Measurements from ENCODE around the gene CD248. TPM values are rescaled to one million over a fixed set of nuclear protein-coding genes. Genes with fewer than 3 reads are reported as not detected.
A peak's percentile ranks its signal among the peaks of the same experiment; 100 is the strongest.
"Not testable (repeated sequence)": the region's sequence is repeated elsewhere in the genome, so short reads cannot be mapped to it uniquely, and the experiment has no call there.

Gene CD248
- total RNA-seq, 1 experiment from 2014 or later: 629 TPM

- H3K4me3 ChIP-seq: no peak overlapping the region
- peaks cover 89% of the 10 kb centered on the region for H3K4me1 ChIP-seq (replicated peaks)
- no peaks in the 10 kb centered on the region for H3K27me3 ChIP-seq (replicated peaks)
- H3K36me3 ChIP-seq: peaks cover 30% of the 10 kb centered on the region
- DNase-seq (ENCODE audit: low read depth in 1 of 2, low spot score in 2 of 2): peak; percentile 99 to 100
- H3K27ac ChIP-seq: peak overlapping the region; percentile 94
- H3K9me3 ChIP-seq (replicated peaks): no peaks in the 10 kb centered on the region
Measured at GRCh38 chr11:66328302-66329144, 11.7 kb upstream of the CD248 start.

DNA sequence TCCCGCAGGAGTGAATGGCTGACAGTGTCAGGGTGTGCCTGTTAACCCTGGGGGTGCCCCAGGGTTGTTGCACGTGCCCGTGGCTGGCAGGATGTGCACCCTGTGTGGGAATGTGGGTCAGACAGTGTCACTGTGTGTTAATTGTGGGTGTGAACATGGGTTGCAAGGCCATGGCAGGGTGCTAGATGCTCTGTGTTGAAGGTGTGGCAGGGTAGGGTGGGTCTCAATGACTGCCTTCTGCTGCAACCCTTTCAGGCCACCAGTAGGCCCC lies 11.1 kb upstream of the CD248 start:
- no peaks in the 10 kb centered on the region for H3K9me3 ChIP-seq (replicated peaks)
- peaks cover 24% of the 10 kb centered on the region for H3K36me3 ChIP-seq
- H3K27ac ChIP-seq: peak overlapping the region; percentile 94
- H3K27me3 ChIP-seq (replicated peaks): no peaks in the 10 kb centered on the region
- peak in 1 of 2 experiments; percentile 96 for DNase-seq (ENCODE audit: low read depth in 1 of 2, low spot score in 2 of 2)
- peaks cover 92% of the 10 kb centered on the region for H3K4me1 ChIP-seq (replicated peaks)
- no peak overlapping the region for H3K4me3 ChIP-seq

DNA sequence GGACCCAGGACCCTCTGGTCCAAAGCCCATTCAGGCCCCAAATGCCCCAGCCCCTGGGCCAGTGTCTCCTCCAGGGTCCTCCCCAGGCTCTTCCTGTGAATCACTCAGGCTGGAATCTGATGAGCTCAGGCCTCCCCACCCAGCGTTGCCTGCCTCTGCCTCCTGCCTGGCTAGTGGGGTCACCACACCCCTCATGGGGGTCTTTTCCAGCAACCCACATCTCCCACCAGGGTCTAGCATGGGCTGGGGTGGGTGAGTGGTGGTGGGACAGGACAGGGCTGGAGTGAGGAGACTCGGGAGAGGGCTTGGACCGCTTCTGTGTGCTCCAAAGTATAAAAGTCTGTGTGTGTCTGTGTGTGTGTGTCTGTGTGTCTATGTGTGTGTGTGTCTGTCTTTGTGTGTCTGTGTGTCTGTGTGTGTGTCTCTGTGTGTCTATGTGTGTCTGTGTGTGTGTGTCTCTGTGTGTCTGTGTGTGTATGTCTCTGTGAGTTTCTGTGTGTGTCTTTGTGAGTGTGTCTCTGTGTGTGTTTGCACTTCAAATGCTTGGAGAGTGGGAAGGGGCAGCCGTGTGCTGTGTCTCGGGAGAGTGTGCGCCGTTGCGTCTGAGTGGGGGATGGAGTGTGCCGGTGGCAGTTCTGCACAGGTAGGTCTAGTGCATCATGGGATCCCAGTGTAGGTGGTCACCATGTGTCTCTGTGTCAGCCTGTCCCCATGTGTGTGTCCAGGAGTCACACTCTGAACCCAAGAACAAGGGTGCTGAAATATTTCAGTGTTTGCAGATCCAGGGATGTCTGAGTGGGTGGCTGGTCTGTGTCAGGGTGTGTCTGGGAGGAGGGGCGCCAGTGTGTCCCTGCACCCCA lies 10.6 kb upstream of the CD248 start:
- Histone ChIP-seq H3K9me3 (replicated peaks) (no peaks in the 10 kb centered on the region), H3K4me3 (no peak overlapping the region), H3K4me1 (replicated peaks) (peaks cover 91% of the 10 kb centered on the region), H3K36me3 (peaks cover 18% of the 10 kb centered on the region), H3K27me3 (replicated peaks) (no peaks in the 10 kb centered on the region), H3K27ac (peak overlapping the region; percentile 94)
- DNase-seq (ENCODE audit: low read depth in 1 of 2, low spot score in 2 of 2): peak; percentile 95 to 99

DNA sequence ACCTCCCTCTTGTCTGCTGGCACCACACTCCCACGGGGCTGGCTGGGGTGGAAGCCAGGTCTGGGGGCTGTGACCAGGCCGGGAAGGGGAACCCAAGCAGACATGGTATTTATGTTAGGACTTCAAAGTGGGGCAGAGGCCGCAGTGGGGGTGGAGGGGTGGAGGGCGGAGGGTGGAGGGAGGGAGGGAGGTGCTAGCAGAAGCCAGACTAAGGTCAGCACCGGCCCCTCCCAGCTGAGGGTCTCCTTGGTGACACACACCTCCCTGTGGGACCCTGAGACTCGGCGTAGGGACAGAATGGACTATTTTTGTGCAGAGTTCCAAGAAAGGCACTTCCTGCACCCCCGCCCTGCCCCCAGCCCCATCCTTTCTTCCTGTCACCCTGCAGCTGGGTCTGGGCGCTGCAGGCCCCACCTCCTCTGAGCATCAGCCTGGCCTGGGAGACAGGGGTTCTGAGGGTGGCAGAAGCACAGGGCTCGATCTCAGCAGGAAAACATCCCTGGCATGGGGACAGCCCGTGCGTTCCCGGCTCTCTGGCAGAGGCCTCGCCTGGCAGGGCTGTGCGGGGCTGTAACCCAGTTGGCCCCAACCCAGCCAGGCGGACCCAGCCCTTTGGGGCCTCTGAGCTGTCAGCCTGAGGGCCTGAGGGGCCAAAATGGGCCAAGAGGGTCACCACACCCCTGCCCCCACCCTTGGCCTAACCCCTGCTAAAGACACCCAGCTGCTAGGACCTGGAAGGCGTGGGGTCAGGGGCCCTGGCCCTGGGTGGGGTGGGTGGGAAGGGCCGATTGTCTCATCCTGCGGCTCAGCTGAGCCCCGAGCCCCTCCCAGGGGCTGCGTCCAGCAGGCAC lies 9.6 kb upstream of the CD248 start:
- H3K36me3 ChIP-seq: peaks cover 9% of the 10 kb centered on the region
- H3K27ac ChIP-seq: peak overlapping the region; percentile 94
- H3K4me1 ChIP-seq (replicated peaks): peaks cover 82% of the 10 kb centered on the region
- H3K27me3 ChIP-seq (replicated peaks): no peaks in the 10 kb centered on the region
- no peak overlapping the region for H3K4me3 ChIP-seq
- peak; percentile 100 for DNase-seq (ENCODE audit: low read depth in 1 of 2, low spot score in 2 of 2)
- no peaks in the 10 kb centered on the region for H3K9me3 ChIP-seq (replicated peaks)

DNA sequence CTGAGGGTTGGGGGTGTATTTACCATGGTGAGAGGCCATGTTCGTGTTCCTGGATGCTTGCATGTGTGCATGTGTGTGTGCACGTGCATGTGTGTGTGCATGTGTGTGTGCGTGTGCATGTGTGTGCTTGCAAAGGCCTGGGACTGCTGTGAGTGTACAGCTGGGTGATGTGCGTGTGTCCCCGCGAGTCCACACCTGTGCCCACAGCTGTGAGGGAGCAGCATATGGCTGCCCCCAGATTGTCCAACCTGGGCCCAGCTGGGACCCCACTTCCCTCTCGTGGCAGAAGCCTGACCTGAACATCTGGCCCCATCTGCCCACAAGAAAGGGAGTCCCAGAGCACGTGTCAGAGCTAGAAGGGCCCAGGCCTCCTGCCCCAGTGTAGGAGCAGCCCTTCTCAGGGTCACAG lies 8.4 kb upstream of the CD248 start:
- Histone ChIP-seq H3K27ac (peak overlapping the region; percentile 75), H3K4me3 (no peak overlapping the region), H3K36me3 (no peaks in the 10 kb centered on the region), H3K4me1 (replicated peaks) (peaks cover 70% of the 10 kb centered on the region), H3K27me3 (replicated peaks) (no peaks in the 10 kb centered on the region), H3K9me3 (replicated peaks) (no peaks in the 10 kb centered on the region)
- DNase-seq (ENCODE audit: low read depth in 1 of 2, low spot score in 2 of 2): peak in 1 of 2 experiments; percentile 82

DNA sequence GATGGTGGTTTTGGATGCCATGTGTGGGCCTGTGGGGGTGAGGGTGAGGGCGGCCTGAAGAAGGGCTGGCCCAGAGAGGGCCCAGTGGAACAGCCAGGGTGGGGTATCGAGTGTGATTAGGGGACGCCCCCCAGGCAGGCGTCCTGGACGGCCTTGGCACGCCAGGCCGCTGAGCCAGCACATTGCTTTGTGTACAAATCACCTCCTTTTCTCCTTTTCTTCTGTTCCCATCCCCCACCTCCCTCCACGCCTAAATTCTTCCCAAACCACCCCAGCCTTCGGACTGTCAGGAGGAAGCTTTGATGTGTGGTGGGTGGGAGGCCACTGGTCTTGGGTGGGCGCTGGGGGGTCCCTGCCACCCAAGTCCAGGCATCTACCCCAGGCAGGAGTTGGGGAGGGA lies 7.8 kb upstream of the CD248 start:
- H3K27me3 ChIP-seq (replicated peaks): no peaks in the 10 kb centered on the region
- H3K27ac ChIP-seq: peak overlapping the region; percentile 75
- H3K4me3 ChIP-seq: no peak overlapping the region
- H3K36me3 ChIP-seq: no peaks in the 10 kb centered on the region
- no peaks in the 10 kb centered on the region for H3K9me3 ChIP-seq (replicated peaks)
- H3K4me1 ChIP-seq (replicated peaks): peaks cover 64% of the 10 kb centered on the region
- DNase-seq (ENCODE audit: low read depth in 1 of 2, low spot score in 2 of 2): peak; percentile 100

- no peak for DNase-seq (ENCODE audit: low read depth in 1 of 2, low spot score in 2 of 2)
- no peaks in the 10 kb centered on the region for H3K27me3 ChIP-seq (replicated peaks)
- peaks cover 61% of the 10 kb centered on the region for H3K4me1 ChIP-seq (replicated peaks)
- no peak overlapping the region for H3K4me3 ChIP-seq
- no peaks in the 10 kb centered on the region for H3K36me3 ChIP-seq
- no peak overlapping the region for H3K27ac ChIP-seq
- no peaks in the 10 kb centered on the region for H3K9me3 ChIP-seq (replicated peaks)
Measured at GRCh38 chr11:66323684-66324083, 6.8 kb upstream of the CD248 start.

- no peaks in the 10 kb centered on the region for H3K36me3 ChIP-seq
- no peak for DNase-seq (ENCODE audit: low read depth in 1 of 2, low spot score in 2 of 2)
- H3K9me3 ChIP-seq (replicated peaks): no peaks in the 10 kb centered on the region
- no peak overlapping the region for H3K4me3 ChIP-seq
- no peak overlapping the region for H3K27ac ChIP-seq
- no peaks in the 10 kb centered on the region for H3K27me3 ChIP-seq (replicated peaks)
- peaks cover 61% of the 10 kb centered on the region for H3K4me1 ChIP-seq (replicated peaks)
Measured at GRCh38 chr11:66322732-66323427, 6.0 kb upstream of the CD248 start.

GRCh38 chr11:66321606-66322005 lies 4.8 kb upstream of the CD248 start:
- H3K27ac ChIP-seq: no peak overlapping the region
- H3K36me3 ChIP-seq: peaks cover 2% of the 10 kb centered on the region
- peaks cover 1% of the 10 kb centered on the region; the same call in 1 of the 2 replicates for H3K9me3 ChIP-seq (replicated peaks)
- DNase-seq (ENCODE audit: low read depth in 1 of 2, low spot score in 2 of 2): no peak
- H3K4me3 ChIP-seq: no peak overlapping the region
- no peaks in the 10 kb centered on the region for H3K27me3 ChIP-seq (replicated peaks)
- H3K4me1 ChIP-seq (replicated peaks): peaks cover 60% of the 10 kb centered on the region

GRCh38 chr11:66320748-66321147 lies 3.9 kb upstream of the CD248 start:
- peaks cover 61% of the 10 kb centered on the region for H3K4me1 ChIP-seq (replicated peaks)
- H3K36me3 ChIP-seq: peaks cover 11% of the 10 kb centered on the region
- H3K27ac ChIP-seq; H3K9me3 ChIP-seq (replicated peaks); DNase-seq (ENCODE audit: low read depth in 1 of 2, low spot score in 2 of 2); H3K4me3 ChIP-seq; H3K27me3 ChIP-seq (replicated peaks): not testable (repeated sequence)

- not testable (repeated sequence) for H3K9me3 ChIP-seq (replicated peaks); DNase-seq (ENCODE audit: low read depth in 1 of 2, low spot score in 2 of 2); H3K27me3 ChIP-seq (replicated peaks); H3K27ac ChIP-seq; H3K4me3 ChIP-seq
- peaks cover 61% of the 10 kb centered on the region for H3K4me1 ChIP-seq (replicated peaks)
- peaks cover 16% of the 10 kb centered on the region for H3K36me3 ChIP-seq
Measured at GRCh38 chr11:66320289-66320688, 3.4 kb upstream of the CD248 start.

DNA sequence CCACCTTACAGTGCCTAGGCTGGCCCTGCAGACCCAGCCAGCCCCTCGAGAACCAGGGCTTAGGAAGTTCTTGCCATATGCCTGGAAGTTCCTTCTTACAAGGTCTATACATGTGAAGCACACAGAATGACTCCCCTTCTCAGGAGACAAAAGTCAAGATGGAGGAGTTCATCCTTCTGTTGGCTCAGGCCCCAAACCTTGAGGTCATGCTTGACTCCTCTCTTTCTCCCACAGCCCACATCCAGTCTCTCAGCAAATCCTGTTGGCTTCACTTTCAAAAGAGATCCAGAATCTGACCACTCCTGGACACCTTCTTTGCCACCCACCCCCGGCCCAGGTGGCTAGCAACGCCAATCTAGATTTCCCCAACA lies 1.7 kb upstream of the CD248 start:
- peaks cover 60% of the 10 kb centered on the region for H3K4me1 ChIP-seq (replicated peaks)

More for the DNA sequence above, 1.7 kb upstream of the CD248 start:
- Histone ChIP-seq H3K27ac (peak overlapping the region; percentile 94), H3K4me3 (no peak overlapping the region), H3K27me3 (replicated peaks) (no peaks in the 10 kb centered on the region), H3K9me3 (replicated peaks) (peaks cover 6% of the 10 kb centered on the region; the same call in 1 of the 2 replicates), H3K36me3 (peaks cover 33% of the 10 kb centered on the region)
- DNase-seq (ENCODE audit: low read depth in 1 of 2, low spot score in 2 of 2): no peak
